ENCODE measurements around the gene RPTOR. TPM values are rescaled to one million over a fixed set of nuclear protein-coding genes. Genes with fewer than 3 reads are reported as not detected.

RPTOR gene
- total RNA-seq, 4 donors from 2014 or later = 18.7 to 35.4 (median 21.0) TPM

- TF ChIP-seq, protein P1, sequence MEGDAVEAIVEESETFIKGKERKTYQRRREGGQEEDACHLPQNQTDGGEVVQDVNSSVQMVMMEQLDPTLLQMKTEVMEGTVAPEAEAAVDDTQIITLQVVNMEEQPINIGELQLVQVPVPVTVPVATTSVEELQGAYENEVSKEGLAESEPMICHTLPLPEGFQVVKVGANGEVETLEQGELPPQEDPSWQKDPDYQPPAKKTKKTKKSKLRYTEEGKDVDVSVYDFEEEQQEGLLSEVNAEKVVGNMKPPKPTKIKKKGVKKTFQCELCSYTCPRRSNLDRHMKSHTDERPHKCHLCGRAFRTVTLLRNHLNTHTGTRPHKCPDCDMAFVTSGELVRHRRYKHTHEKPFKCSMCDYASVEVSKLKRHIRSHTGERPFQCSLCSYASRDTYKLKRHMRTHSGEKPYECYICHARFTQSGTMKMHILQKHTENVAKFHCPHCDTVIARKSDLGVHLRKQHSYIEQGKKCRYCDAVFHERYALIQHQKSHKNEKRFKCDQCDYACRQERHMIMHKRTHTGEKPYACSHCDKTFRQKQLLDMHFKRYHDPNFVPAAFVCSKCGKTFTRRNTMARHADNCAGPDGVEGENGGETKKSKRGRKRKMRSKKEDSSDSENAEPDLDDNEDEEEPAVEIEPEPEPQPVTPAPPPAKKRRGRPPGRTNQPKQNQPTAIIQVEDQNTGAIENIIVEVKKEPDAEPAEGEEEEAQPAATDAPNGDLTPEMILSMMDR (IDR thresholded peaks at IDR 0.05; ENCODE audit: low read depth) = no peak
Observed at GRCh38 chr17:80799538-80800480, 255.2 kb downstream of the RPTOR start.

DNA sequence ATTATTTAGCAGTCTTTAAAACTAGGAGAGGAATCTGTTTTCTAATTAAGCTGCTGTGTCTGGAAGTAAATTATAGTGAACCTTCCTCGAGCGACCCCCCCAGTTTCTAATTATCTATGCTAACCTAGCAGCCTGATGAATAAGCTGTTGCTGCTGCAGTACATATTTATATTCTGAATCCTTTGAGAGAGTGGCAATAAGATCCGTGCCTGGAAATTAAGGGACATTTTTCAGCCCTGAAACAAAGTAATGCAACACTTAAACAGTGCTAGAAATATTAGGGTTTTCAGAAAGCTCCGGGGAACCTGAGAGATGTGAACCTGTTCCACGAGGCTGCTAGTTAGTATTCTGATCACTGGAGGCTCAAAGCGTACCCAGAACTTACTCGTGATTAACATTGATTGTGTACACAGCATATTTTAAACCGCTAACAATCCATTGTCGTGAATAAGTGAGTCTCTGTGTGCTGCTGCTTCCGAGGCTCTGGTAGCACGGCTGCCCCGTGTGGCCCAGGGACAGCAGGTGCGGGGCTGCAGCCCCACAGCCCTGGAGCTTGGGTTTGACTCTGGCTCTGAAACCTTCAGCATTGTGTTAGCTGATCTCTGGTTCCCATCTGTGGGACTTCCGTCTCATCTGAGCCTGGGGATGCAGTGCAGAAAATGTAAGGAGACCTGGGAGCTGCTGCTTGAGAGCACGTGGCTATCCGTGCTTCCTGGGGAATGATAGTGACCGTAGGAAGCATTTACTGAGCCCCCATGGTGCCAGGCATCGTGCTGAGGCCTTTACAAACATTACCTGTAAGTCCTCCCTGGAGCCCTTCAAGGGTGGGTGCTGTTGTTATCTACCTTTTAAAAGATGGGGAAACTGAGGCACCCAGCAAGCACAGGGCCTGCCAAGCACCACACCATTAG is 256.1 kb downstream of the RPTOR start:
- TF ChIP-seq, protein P1 (IDR thresholded peaks at IDR 0.05; ENCODE audit: low read depth) = no peak

GRCh38 chr17:80802626-80803450 is 258.2 kb downstream of the RPTOR start:
- TF ChIP-seq, protein P1 (IDR thresholded peaks at IDR 0.05; ENCODE audit: low read depth) = no peak

- TF ChIP-seq, protein P1 (IDR thresholded peaks at IDR 0.05; ENCODE audit: low read depth) = no peak
Observed at GRCh38 chr17:80803451-80804428, 259.1 kb downstream of the RPTOR start.

DNA sequence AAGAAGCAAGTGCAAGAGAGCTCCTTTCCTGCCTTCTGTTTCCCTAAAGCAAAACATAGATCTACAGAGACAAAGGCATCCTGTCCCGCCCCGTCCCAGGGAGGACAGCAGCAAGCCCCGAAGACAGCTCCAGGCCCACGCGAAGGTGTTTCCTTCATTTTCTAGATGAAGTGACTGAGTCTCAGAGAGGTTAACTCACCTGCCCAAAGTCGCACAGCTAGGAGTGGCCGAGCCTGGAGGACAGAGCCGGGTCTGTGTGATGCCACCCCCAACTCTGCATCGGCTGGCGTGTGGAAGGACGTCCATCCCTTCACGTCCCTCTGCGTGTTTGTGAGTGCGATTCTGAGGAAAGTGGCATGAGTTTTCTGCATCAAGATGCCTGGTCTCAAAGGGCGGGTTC is 259.8 kb downstream of the RPTOR start:
- TF ChIP-seq, protein P1 (IDR thresholded peaks at IDR 0.05; ENCODE audit: low read depth) = no peak
